ENCODE results near the gene CEP112. TPM values are rescaled to one million over a fixed set of nuclear protein-coding genes. Genes with fewer than 3 reads are reported as not detected.

CEP112 gene
- total and polyA plus RNA-seq, 2 donors = 4.6 to 8.5 TPM

GRCh38 chr17:65595071-65595656 is 596.8 kb downstream of the CEP112 start:
- Histone ChIP-seq H3K27ac (ENCODE audit: low read depth in 1 of 2, low read length in 1 of 2) (peak overlapping the region in 1 of 2 donors; percentile 74), H3K4me3 (ENCODE audit: low read length in 2 of 2) (no peak overlapping the region), H3K36me3 (ENCODE audit: control insufficient read depth in 2 of 2, insufficient read depth in 2 of 2, low read length in 1 of 2) (no peaks in the 10 kb centered on the region), H3K4me1 (ENCODE audit: control insufficient read depth in 2 of 2, insufficient read depth in 2 of 2, low read length in 2 of 2) (peaks cover 14 to 40% of the 10 kb centered on the region in 2 donors), H3K9me3 (ENCODE audit: control insufficient read depth in 2 of 2, insufficient read depth in 1 of 2, low read length in 1 of 2) (peaks cover 0 to 3% of the 10 kb centered on the region in 2 donors), H3K27me3 (ENCODE audit: control insufficient read depth in 2 of 2, insufficient read depth in 1 of 2, low read length in 1 of 2) (no peaks in the 10 kb centered on the region)
- no peak for DNase-seq (ENCODE audit: low read depth in 6 of 9, low spot score in 9 of 9)
- WGBS = 82% methylated on average over 4 of the region's 4 CpGs

DNA sequence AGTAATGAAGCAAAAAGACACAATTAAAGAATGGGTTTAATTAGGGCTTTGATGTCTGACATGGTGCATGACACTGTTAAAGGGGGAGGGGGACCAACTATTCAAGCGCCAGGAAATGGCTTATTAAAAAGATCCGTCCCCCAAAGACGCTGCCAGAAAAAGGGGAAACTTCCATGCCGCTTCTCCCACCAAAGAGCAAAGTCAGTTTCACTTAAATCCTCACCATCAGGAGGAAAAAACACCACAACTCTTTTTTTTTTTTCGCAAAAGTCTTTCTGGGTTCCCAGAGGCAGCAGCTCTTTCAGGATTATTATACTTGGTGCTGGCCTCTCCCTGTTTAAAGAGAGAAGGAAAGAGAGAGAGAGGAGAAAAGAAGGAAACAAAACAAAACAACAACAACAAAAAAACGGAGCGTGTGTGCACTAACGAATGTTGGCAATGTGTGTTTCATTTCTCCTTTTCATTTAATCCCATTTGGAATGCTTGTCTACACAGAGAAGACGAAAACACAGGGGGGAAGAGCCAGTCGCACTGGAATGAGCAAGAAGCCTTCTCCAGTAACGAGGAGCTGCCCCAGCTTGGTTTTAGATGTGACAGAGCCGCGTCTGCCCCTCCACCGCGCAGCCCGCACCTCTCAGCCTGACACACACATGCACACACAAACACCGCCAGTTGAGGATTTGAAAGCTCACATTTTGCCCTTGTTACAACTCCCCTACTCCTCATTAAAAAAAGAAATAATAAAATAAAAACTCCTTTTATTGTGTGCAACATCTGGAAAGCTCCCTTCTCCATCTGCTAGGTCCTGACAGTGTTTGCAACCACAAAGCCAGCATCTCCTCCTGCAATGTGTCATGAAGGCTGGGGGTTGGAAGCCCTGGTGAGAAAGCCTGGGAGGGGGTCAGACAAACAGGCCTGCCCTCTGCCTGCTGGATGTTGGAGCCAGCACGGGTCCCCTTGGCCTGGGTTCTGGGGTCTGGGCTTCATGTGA is 597.8 kb downstream of the CEP112 start:
- Histone ChIP-seq H3K4me3 (ENCODE audit: low read length in 2 of 2) (peak overlapping the region; percentile 20 to 23), H3K27ac (ENCODE audit: low read depth in 1 of 2, low read length in 1 of 2) (peak overlapping the region; percentile 22 to 74), H3K9me3 (ENCODE audit: control insufficient read depth in 2 of 2, insufficient read depth in 1 of 2, low read length in 1 of 2) (peaks cover 0 to 4% of the 10 kb centered on the region in 2 donors), H3K27me3 (ENCODE audit: control insufficient read depth in 2 of 2, insufficient read depth in 1 of 2, low read length in 1 of 2) (no peaks in the 10 kb centered on the region), H3K4me1 (ENCODE audit: control insufficient read depth in 2 of 2, insufficient read depth in 2 of 2, low read length in 2 of 2) (peaks cover 14 to 40% of the 10 kb centered on the region in 2 donors), H3K36me3 (ENCODE audit: control insufficient read depth in 2 of 2, insufficient read depth in 2 of 2, low read length in 1 of 2) (no peaks in the 10 kb centered on the region)
- 18% methylated on average over 18 of the region's 18 CpGs for WGBS
- DNase-seq (ENCODE audit: low read depth in 6 of 9, low spot score in 9 of 9) = peak in 3 of 9 donors; percentile 26 to 69 (median 41)

DNA sequence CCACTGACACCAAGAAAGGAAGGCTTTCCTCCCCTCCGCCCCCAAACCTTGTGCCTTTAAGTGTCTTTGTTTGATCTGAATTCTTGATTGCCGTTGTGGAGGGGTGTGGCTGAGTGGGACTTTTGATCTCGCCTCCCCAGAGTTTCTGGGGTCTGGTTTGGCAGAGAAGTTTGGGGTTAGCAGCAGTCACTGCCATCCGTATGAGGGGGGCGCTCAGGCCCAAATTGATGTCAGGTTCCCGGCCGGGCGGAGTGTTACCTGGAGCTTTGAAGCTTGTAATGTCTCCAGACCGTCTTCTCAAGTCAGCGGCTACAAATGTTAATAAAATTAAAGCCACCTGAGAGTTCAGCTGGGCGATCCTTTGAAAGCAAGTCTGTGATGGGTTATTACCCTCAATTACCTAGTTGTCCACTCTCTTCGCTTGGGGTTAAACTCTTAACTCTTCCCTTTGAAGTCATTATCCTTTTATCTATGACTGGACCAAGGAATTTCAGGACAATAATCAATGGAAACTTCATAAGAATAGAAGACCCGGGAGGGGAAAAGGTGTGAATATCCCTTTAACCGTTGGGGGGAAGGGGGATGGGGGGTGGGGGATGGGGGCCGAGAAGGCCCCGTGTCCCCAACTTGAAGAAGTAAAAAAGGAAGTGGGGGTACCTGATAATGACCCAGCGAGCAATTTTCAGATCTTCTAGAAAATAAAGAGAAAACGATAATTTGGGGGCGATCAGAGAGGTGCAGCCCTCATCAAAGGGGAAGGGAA is 598.7 kb downstream of the CEP112 start:
- Histone ChIP-seq H3K4me1 (ENCODE audit: control insufficient read depth in 2 of 2, insufficient read depth in 2 of 2, low read length in 2 of 2) (peaks cover 14 to 41% of the 10 kb centered on the region in 2 donors), H3K9me3 (ENCODE audit: control insufficient read depth in 2 of 2, insufficient read depth in 1 of 2, low read length in 1 of 2) (peaks cover 0 to 4% of the 10 kb centered on the region in 2 donors), H3K27ac (ENCODE audit: low read depth in 1 of 2, low read length in 1 of 2) (no peak overlapping the region), H3K4me3 (ENCODE audit: low read length in 2 of 2) (peak overlapping the region; percentile 20 to 23), H3K36me3 (ENCODE audit: control insufficient read depth in 2 of 2, insufficient read depth in 2 of 2, low read length in 1 of 2) (no peaks in the 10 kb centered on the region), H3K27me3 (ENCODE audit: control insufficient read depth in 2 of 2, insufficient read depth in 1 of 2, low read length in 1 of 2) (no peaks in the 10 kb centered on the region)
- WGBS = 47% methylated on average over 19 of the region's 19 CpGs
- DNase-seq (ENCODE audit: low read depth in 6 of 9, low spot score in 9 of 9) = peak in 6 of 9 donors; percentile 25 to 75 (median 51)

DNA sequence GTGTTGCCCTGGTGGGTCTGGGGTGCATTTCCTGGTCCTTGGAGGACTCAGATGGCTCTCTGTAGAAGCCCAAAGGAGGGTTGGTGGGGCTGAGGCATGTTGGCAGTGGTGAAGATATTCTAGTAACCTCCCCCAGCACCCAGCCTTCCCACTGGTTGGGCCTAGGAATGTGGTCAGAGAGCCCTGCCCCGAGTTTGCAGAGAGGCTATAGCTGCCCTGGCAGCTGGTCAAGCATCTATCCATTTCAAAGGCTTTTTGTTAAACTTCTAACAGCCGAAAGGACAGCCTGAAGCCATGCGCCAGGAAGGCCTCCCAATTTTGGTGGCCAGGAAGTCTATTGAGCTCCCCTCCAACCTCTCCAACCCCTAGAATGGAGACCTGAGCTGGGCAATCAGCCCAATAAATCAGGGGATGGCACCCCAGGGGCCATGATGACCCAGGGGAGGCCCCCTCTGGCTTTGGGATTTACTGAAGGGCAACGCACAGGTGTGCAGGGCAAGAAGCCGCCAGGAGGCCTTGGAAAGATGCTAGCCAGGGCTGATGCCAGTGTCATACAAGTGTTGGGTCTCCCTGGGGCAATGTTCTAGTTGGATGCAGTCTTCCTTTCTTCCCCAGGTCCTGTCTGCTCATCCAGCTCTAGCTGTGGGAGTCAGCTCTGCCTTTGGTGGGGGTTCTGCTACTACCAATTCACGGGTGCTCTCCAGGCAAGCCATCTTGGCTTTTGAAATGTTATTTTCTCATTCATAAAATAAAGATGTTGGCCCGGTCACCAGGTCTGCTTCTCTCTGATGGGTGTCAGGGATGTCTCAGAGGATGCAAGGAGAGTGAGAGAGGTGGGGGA is 599.6 kb downstream of the CEP112 start:
- H3K27me3 ChIP-seq (ENCODE audit: control insufficient read depth in 2 of 2, insufficient read depth in 1 of 2, low read length in 1 of 2) = no peaks in the 10 kb centered on the region
- 93% methylated on average over 7 of the region's 7 CpGs for WGBS
- DNase-seq (ENCODE audit: low read depth in 6 of 9, low spot score in 9 of 9) = no peak
- no peaks in the 10 kb centered on the region for H3K36me3 ChIP-seq (ENCODE audit: control insufficient read depth in 2 of 2, insufficient read depth in 2 of 2, low read length in 1 of 2)
- H3K4me1 ChIP-seq (ENCODE audit: control insufficient read depth in 2 of 2, insufficient read depth in 2 of 2, low read length in 2 of 2) = peaks cover 20 to 51% of the 10 kb centered on the region in 2 donors
- peaks cover 0 to 4% of the 10 kb centered on the region in 2 donors for H3K9me3 ChIP-seq (ENCODE audit: control insufficient read depth in 2 of 2, insufficient read depth in 1 of 2, low read length in 1 of 2)
- H3K27ac ChIP-seq (ENCODE audit: low read depth in 1 of 2, low read length in 1 of 2) = no peak overlapping the region
- H3K4me3 ChIP-seq (ENCODE audit: low read length in 2 of 2) = no peak overlapping the region

DNA sequence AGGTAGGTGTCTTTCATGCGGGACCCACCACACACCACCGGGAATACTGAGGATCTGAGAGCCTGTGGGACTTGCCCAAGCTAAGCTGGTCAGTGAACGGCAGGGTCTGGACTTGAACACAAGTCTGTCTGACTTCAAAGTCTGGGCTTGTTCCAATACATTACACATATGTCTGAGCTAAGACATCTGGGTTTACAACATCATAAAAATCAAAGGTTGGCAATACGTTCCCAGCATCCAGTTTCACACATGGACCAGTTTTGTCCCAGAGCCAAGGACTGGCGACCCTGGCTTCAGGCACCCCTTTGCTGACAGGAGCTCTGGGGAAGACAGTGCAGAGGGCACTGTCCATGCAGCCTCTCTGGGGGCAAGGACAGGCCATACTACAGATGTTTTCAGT is 602.6 kb downstream of the CEP112 start:
- H3K4me1 ChIP-seq (ENCODE audit: control insufficient read depth in 2 of 2, insufficient read depth in 2 of 2, low read length in 2 of 2) = peaks cover 23 to 43% of the 10 kb centered on the region in 2 donors
- WGBS = 97% methylated on average over 5 of the region's 5 CpGs
- DNase-seq (ENCODE audit: low read depth in 6 of 9, low spot score in 9 of 9) = no peak
- H3K27me3 ChIP-seq (ENCODE audit: control insufficient read depth in 2 of 2, insufficient read depth in 1 of 2, low read length in 1 of 2) = no peaks in the 10 kb centered on the region
- no peaks in the 10 kb centered on the region for H3K36me3 ChIP-seq (ENCODE audit: control insufficient read depth in 2 of 2, insufficient read depth in 2 of 2, low read length in 1 of 2)
- no peak overlapping the region for H3K27ac ChIP-seq (ENCODE audit: low read depth in 1 of 2, low read length in 1 of 2)
- H3K4me3 ChIP-seq (ENCODE audit: low read length in 2 of 2) = no peak overlapping the region
- H3K9me3 ChIP-seq (ENCODE audit: control insufficient read depth in 2 of 2, insufficient read depth in 1 of 2, low read length in 1 of 2) = peaks cover 0 to 12% of the 10 kb centered on the region in 2 donors

GRCh38 chr17:65588181-65588808 is 603.6 kb downstream of the CEP112 start:
- H3K4me1 ChIP-seq (ENCODE audit: control insufficient read depth in 2 of 2, insufficient read depth in 2 of 2, low read length in 2 of 2) = peaks cover 17 to 39% of the 10 kb centered on the region in 2 donors
- WGBS = 95% methylated on average over 9 of the region's 9 CpGs
- H3K9me3 ChIP-seq (ENCODE audit: control insufficient read depth in 2 of 2, insufficient read depth in 1 of 2, low read length in 1 of 2) = peaks cover 0 to 12% of the 10 kb centered on the region in 2 donors
- no peak overlapping the region for H3K27ac ChIP-seq (ENCODE audit: low read depth in 1 of 2, low read length in 1 of 2)
- DNase-seq (ENCODE audit: low read depth in 6 of 9, low spot score in 9 of 9) = no peak
- no peaks in the 10 kb centered on the region for H3K36me3 ChIP-seq (ENCODE audit: control insufficient read depth in 2 of 2, insufficient read depth in 2 of 2, low read length in 1 of 2)
- no peak overlapping the region for H3K4me3 ChIP-seq (ENCODE audit: low read length in 2 of 2)
- H3K27me3 ChIP-seq (ENCODE audit: control insufficient read depth in 2 of 2, insufficient read depth in 1 of 2, low read length in 1 of 2) = no peaks in the 10 kb centered on the region

- Histone ChIP-seq H3K4me1 (ENCODE audit: control insufficient read depth in 2 of 2, insufficient read depth in 2 of 2, low read length in 2 of 2) (peaks cover 11 to 32% of the 10 kb centered on the region in 2 donors), H3K9me3 (ENCODE audit: control insufficient read depth in 2 of 2, insufficient read depth in 1 of 2, low read length in 1 of 2) (peaks cover 0 to 12% of the 10 kb centered on the region in 2 donors), H3K27me3 (ENCODE audit: control insufficient read depth in 2 of 2, insufficient read depth in 1 of 2, low read length in 1 of 2) (no peaks in the 10 kb centered on the region), H3K27ac (ENCODE audit: low read depth in 1 of 2, low read length in 1 of 2) (peak overlapping the region; percentile 20 to 74), H3K4me3 (ENCODE audit: low read length in 2 of 2) (no peak overlapping the region), H3K36me3 (ENCODE audit: control insufficient read depth in 2 of 2, insufficient read depth in 2 of 2, low read length in 1 of 2) (no peaks in the 10 kb centered on the region)
- 86% methylated on average over 10 of the region's 10 CpGs for WGBS
- peak in 7 of 9 donors; percentile 38 to 81 (median 61) for DNase-seq (ENCODE audit: low read depth in 6 of 9, low spot score in 9 of 9)
Measured at GRCh38 chr17:65587534-65588180, 604.3 kb downstream of the CEP112 start.

Data from thymus (tissue), 11 donors.